HCT116 (cell line): Measurements from ENCODE around the gene ARRDC4. TPM values are rescaled to one million over a fixed set of nuclear protein-coding genes. Genes with fewer than 3 reads are reported as not detected.
A peak's percentile ranks its signal among the peaks of the same experiment; 100 is the strongest.

ENCODE experiments used
- ATAC-seq: fragments of 200-7000 bp; cut with Tn5 transposase; 2 replicates; pipeline ENCODE4 v1.9.1; 2020; ENCODE audit warnings: mild to moderate bottlenecking, moderate library complexity
- BruUV-seq: library from RNA; stranded (reverse); fragments of 400-500 nt; replicated peaks from 2 replicates; lab custom pipeline; 2021; lab: Mats Ljungman, UMichigan
- CTCF ChIA-PET: fragments of 300-600 bp; sonication (Branson Sonifier 250); formaldehyde crosslinking; loops from one replicate; lab custom pipeline; 2021; ENCODE audit warnings: antibody characterized with exemption; lab: Charles Lee
- POLR2A ChIA-PET: fragments of 300-600, 350-600 bp; sonication (Branson Sonifier 250); formaldehyde crosslinking; loops from one replicate; lab custom pipeline; 2021; ENCODE audit warnings: antibody characterized with exemption; lab: Charles Lee
- RAD21 ChIA-PET, 2 experiments: fragments of 300-600 bp; sonication (Branson Sonifier 250); formaldehyde crosslinking; loops; one replicate each; lab custom pipeline; 2023; ENCODE audit warnings: low total read pairs in 2 of 2; ENCODE audit not compliant: uncharacterized antibody in 2 of 2, unreplicated experiment in 2 of 2, low non-redundant PET in 1 of 2; lab: Charles Lee
- DNase-seq: peaks from one replicate; pipeline ENCODE4 v3.0.0-alpha.2; 2010; ENCODE audit warnings: low read depth, low spot score
- H2AFZ ChIP-seq: fragments of 200-600 bp; shearing (Covaris generic), sonication (generic); 2 replicates; pipeline ENCODE4 v1.6.1; 2017; ENCODE audit warnings: low read depth, mixed run types, mixed read lengths, antibody characterized with exemption, low read length; ENCODE audit not compliant: poor library complexity, severe bottlenecking
- H3K27ac ChIP-seq: 2 replicates; pipeline ENCODE4 v1.5.1; 2012; ENCODE audit warnings: low read depth, low read length
- H3K27me3 ChIP-seq: fragments of 200-600 bp; sonication (generic); 2 replicates; pipeline ENCODE4 v1.6.1; 2016; ENCODE audit warnings: mixed run types, low read length, mixed read lengths; ENCODE audit not compliant: insufficient read depth
- H3K36me3 ChIP-seq, 2 experiments: fragments of 200-500 bp in 1 of 2; fragments of 200-600 bp in 1 of 2; sonication (Bioruptor generic) in 1 of 2; sonication (generic) in 1 of 2; 2 replicates each; pipeline versions ENCODE4 v1.5.1 to v1.6.1; 2014 to 2016; ENCODE audit warnings: low read length in 2 of 2, inconsistent platforms in 1 of 2, mixed read lengths in 1 of 2, mixed run types in 1 of 2; ENCODE audit not compliant: insufficient read depth in 2 of 2, control insufficient read depth in 1 of 2
- H3K4me1 ChIP-seq, 2 experiments: fragments of 200-600 bp in 1 of 2; sonication (generic) in 1 of 2; 2 replicates each; pipeline versions ENCODE4 v1.5.1 to v1.6.1; 2012 to 2017; ENCODE audit warnings: low read length in 2 of 2, inconsistent platforms in 1 of 2, mild to moderate bottlenecking in 1 of 2, mixed read lengths in 1 of 2, mixed run types in 1 of 2, moderate library complexity in 1 of 2; ENCODE audit not compliant: insufficient read depth in 2 of 2, control insufficient read depth in 1 of 2
- H3K4me2 ChIP-seq: fragments of 200-600 bp; sonication (generic); 2 replicates; pipeline ENCODE4 v1.6.1; 2017; ENCODE audit warnings: mixed run types, low read length, mixed read lengths
- H3K4me3 ChIP-seq, 2 experiments: fragments of 200-600 bp in 1 of 2; sonication (generic) in 1 of 2; replicated peaks in 1 of 2; 2 replicates each; pipeline ENCODE4 v1.5.1; 2011 to 2016; ENCODE audit warnings: low read length in 2 of 2, control low read depth in 1 of 2, low read depth in 1 of 2, mild to moderate bottlenecking in 1 of 2, mixed read lengths in 1 of 2, mixed run types in 1 of 2
- H3K79me2 ChIP-seq: fragments of 200-600 bp; sonication (generic); 2 replicates; pipeline ENCODE4 v1.6.1; 2017; ENCODE audit warnings: mild to moderate bottlenecking, mixed run types, low read length, moderate library complexity, mixed read lengths; ENCODE audit not compliant: insufficient read depth
- H3K9ac ChIP-seq: fragments of 200-600 bp; sonication (generic); 2 replicates; pipeline ENCODE4 v1.6.1; 2016; ENCODE audit warnings: low read length, mixed read lengths
- H3K9me2 ChIP-seq: fragments of 200-600 bp; sonication (generic), shearing (Covaris generic); 2 replicates; pipeline ENCODE4 v1.6.1; 2017; ENCODE audit warnings: mixed run types, mild to moderate bottlenecking, moderate library complexity; ENCODE audit not compliant: insufficient read depth
- H3K9me3 ChIP-seq, 2 experiments: fragments of 200-500 bp in 1 of 2; fragments of 200-600 bp in 1 of 2; sonication (Bioruptor generic) in 1 of 2; sonication (generic) in 1 of 2; 2 replicates each; pipeline ENCODE4 v1.6.1; 2014 to 2017; ENCODE audit warnings: low read length in 2 of 2, mixed read lengths in 2 of 2, inconsistent platforms in 1 of 2, low read depth in 1 of 2, mild to moderate bottlenecking in 1 of 2, mixed run types in 1 of 2, moderate library complexity in 1 of 2; ENCODE audit not compliant: control insufficient read depth in 1 of 2, insufficient read depth in 1 of 2
- H4K20me1 ChIP-seq: fragments of 200-600 bp; sonication (generic), shearing (Covaris generic); 2 replicates; pipeline ENCODE4 v1.6.1; 2017; ENCODE audit warnings: mixed run types, mild to moderate bottlenecking, moderate library complexity; ENCODE audit not compliant: insufficient read depth
- ATF3 ChIP-seq: IDR thresholded peaks from 2 replicates; pipeline ENCODE4 v1.6.1; 2012
- CEBPB ChIP-seq: IDR thresholded peaks from 2 replicates; pipeline ENCODE4 v1.6.1; 2012; ENCODE audit warnings: low read depth
- CTCF ChIP-seq, 3 experiments: fragments of 200-600 bp in 1 of 3; sonication (generic) in 1 of 3; IDR thresholded peaks in 2 of 3; conservative IDR thresholded peaks in 1 of 3; 2 replicates each; pipeline ENCODE4 v1.5.1; 2012 to 2017; ENCODE audit warnings: low read depth in 2 of 3, low read length in 2 of 3, antibody characterized with exemption in 1 of 3, borderline replicate concordance in 1 of 3, control low read depth in 1 of 3, mild to moderate bottlenecking in 1 of 3, mixed read lengths in 1 of 3, mixed run types in 1 of 3, moderate library complexity in 1 of 3; ENCODE audit not compliant: insufficient read depth in 1 of 3
- ELF1 ChIP-seq: IDR thresholded peaks from 2 replicates; pipeline ENCODE4 v1.6.1; 2012; ENCODE audit warnings: low read depth, borderline replicate concordance
- EZH2 ChIP-seq: fragments of 200-600 bp; sonication (generic); IDR thresholded peaks from 2 replicates; pipeline ENCODE4 v1.6.1; 2017; ENCODE audit warnings: antibody characterized with exemption, mixed run types
- EZH2phosphoT487 ChIP-seq: fragments of 200-600 bp; IDR thresholded peaks from 2 replicates; pipeline ENCODE4 v1.6.1; 2018; ENCODE audit warnings: antibody characterized with exemption, borderline replicate concordance
- FOSL1 ChIP-seq: IDR thresholded peaks from 2 replicates; pipeline ENCODE4 v1.6.1; 2012; ENCODE audit warnings: low read depth
- JUND ChIP-seq: IDR thresholded peaks from 2 replicates; pipeline ENCODE4 v1.6.1; 2012
- MAX ChIP-seq: IDR thresholded peaks from 2 replicates; pipeline ENCODE4 v1.6.1; 2012
- POLR2A ChIP-seq: IDR thresholded peaks from 2 replicates; pipeline ENCODE4 v1.7.0; 2011; ENCODE audit warnings: borderline replicate concordance; ENCODE audit not compliant: insufficient read depth, insufficient read length; ENCODE audit errors: extremely low read depth
- POLR2AphosphoS5 ChIP-seq: IDR thresholded peaks from 2 replicates; pipeline ENCODE4 v1.6.1; 2011; ENCODE audit warnings: mild to moderate bottlenecking, low read depth, low read length, moderate library complexity
- RAD21 ChIP-seq: IDR thresholded peaks from 2 replicates; pipeline ENCODE4 v1.6.1; 2012; ENCODE audit warnings: low read depth, mild to moderate bottlenecking
- REST ChIP-seq: IDR thresholded peaks from 2 replicates; pipeline ENCODE4 v1.6.1; 2012; ENCODE audit warnings: low read depth
- SIN3A ChIP-seq: IDR thresholded peaks from 2 replicates; pipeline ENCODE4 v1.6.1; 2012; ENCODE audit warnings: low read depth
- SP1 ChIP-seq: IDR thresholded peaks from 2 replicates; pipeline ENCODE4 v1.6.1; 2012; ENCODE audit warnings: low read depth
- TCF7L2 ChIP-seq: IDR thresholded peaks from 2 replicates; pipeline ENCODE4 v1.7.0; 2011; ENCODE audit warnings: borderline replicate concordance, inconsistent platforms; ENCODE audit not compliant: insufficient read depth, insufficient read length; ENCODE audit errors: extremely low read depth
- YY1 ChIP-seq: IDR thresholded peaks from 2 replicates; pipeline ENCODE4 v1.6.1; 2011; ENCODE audit warnings: low read length, low read depth, moderate library complexity, mild to moderate bottlenecking; ENCODE audit not compliant: insufficient replicate concordance; ENCODE audit errors: extremely low read depth
- ZNF274 ChIP-seq: fragments of 200-500 bp; sonication (Bioruptor generic); IDR thresholded peaks from 2 replicates; pipeline ENCODE4 v1.6.1; 2014; ENCODE audit warnings: mild to moderate bottlenecking, low read depth, low read length, inconsistent platforms
- intact Hi-C: fragments of 100-400 bp; cut with micrococcal nuclease; formaldehyde crosslinking; loops from 2 replicates; pipeline ENCODE4 v1.10.0; 2022
- total RNA-seq: library from RNA; stranded (reverse); gene quantifications from one replicate; pipeline ENCODE4 v1.2.1, GENCODE V29; 2021; ENCODE audit not compliant: unreplicated experiment

Gene ARRDC4
- total RNA-seq, 1 experiment from 2014 or later = 19.6 TPM

GRCh38 chr15:97959724-97960363 is 659 bp upstream of the ARRDC4 start:
- H3K9me3 ChIP-seq = no peaks in the 10 kb centered on the region
- H3K79me2 ChIP-seq = peaks cover 9% of the 10 kb centered on the region; the same call in 1 of the 2 replicates
- H3K27me3 ChIP-seq = no peaks in the 10 kb centered on the region
- ATAC-seq = no peak
- DNase-seq = peak; percentile 15
- H3K27ac ChIP-seq = no peak overlapping the region
- no peaks in the 10 kb centered on the region for H3K36me3 ChIP-seq
- peaks cover 5 to 17% of the 10 kb centered on the region in 2 experiments for H3K4me1 ChIP-seq
- H3K9ac ChIP-seq = peak overlapping the region; percentile 37
- ChIA-PET POLR2A (no interaction called here), CTCF (no interaction called here), RAD21 (no interaction called here)
- intact Hi-C loops = loop anchor here (5.0 kb wide), 1 partner anchor 687 kb away; the partner anchor contains the start of gene IGF1R
- H3K4me3 ChIP-seq = peak overlapping the region; percentile 35 to 49
- H2AFZ ChIP-seq = peak overlapping the region; percentile 67
- peak overlapping the region; percentile 74 for H3K4me2 ChIP-seq
- H3K9me2 ChIP-seq = no peaks in the 10 kb centered on the region
- BruUV-seq = TSS peak; percentile 85
- no peaks in the 10 kb centered on the region for H4K20me1 ChIP-seq
- no peak for TF ChIP-seq TCF7L2
- no peak for TF ChIP-seq MAX
- TF ChIP-seq JUND = no peak
- no peak for TF ChIP-seq POLR2A
- TF ChIP-seq RAD21 = no peak
- TF ChIP-seq ELF1 = no peak
- TF ChIP-seq FOSL1 = no peak
- no peak for TF ChIP-seq REST
- no peak for TF ChIP-seq SIN3A
- TF ChIP-seq EZH2 = no peak
- no peak for TF ChIP-seq CTCF (IDR thresholded peaks at IDR 0.05 in 2 of 3, conservative IDR thresholded peaks at IDR 0.05 in 1 of 3; ENCODE audit: borderline replicate concordance in 1 of 3, insufficient read depth in 1 of 3, low read depth in 2 of 3, low read length in 2 of 3)
- no peak for TF ChIP-seq ZNF274
- no peak for TF ChIP-seq SP1
- no peak for TF ChIP-seq YY1
- TF ChIP-seq POLR2AphosphoS5 = no peak
- no peak for TF ChIP-seq CEBPB
- no peak for TF ChIP-seq ATF3
- no peak for TF ChIP-seq EZH2phosphoT487
